Skeletal muscle cell (primary cell): Measurements from ENCODE around the gene UBE2O.

Experiments
- DNase-seq: peaks from one replicate; pipeline ENCODE4 v3.0.0-alpha.2; 2010; ENCODE audit warnings: low read depth
- H3K4me3 ChIP-seq: 2 replicates; pipeline ENCODE4 v1.5.1; 2011; ENCODE audit warnings: low read depth, mild to moderate bottlenecking, control low read depth, low read length, moderate library complexity

UBE2O gene

GRCh38 chr17:76487451-76488192 lies 34.7 kb upstream of the UBE2O start:
- DNase-seq = no peak
- no peak overlapping the region for H3K4me3 ChIP-seq

GRCh38 chr17:76485569-76485968 lies 32.6 kb upstream of the UBE2O start:
- no peak overlapping the region for H3K4me3 ChIP-seq
- no peak for DNase-seq

GRCh38 chr17:76484228-76484725 lies 31.3 kb upstream of the UBE2O start:
- no peak overlapping the region for H3K4me3 ChIP-seq
- no peak for DNase-seq

GRCh38 chr17:76481071-76481655 lies 28.2 kb upstream of the UBE2O start:
- DNase-seq = no peak
- no peak overlapping the region for H3K4me3 ChIP-seq

GRCh38 chr17:76480632-76481031 lies 27.7 kb upstream of the UBE2O start:
- no peak for DNase-seq
- no peak overlapping the region for H3K4me3 ChIP-seq

- no peak overlapping the region for H3K4me3 ChIP-seq
- no peak for DNase-seq
Measured at GRCh38 chr17:76479515-76480060, 26.6 kb upstream of the UBE2O start.

GRCh38 chr17:76478730-76479514 lies 26.0 kb upstream of the UBE2O start:
- H3K4me3 ChIP-seq = no peak overlapping the region
- no peak for DNase-seq

- no peak overlapping the region for H3K4me3 ChIP-seq
- DNase-seq = no peak
Measured at GRCh38 chr17:76478097-76478496, 25.1 kb upstream of the UBE2O start.

GRCh38 chr17:76477576-76477975 lies 24.6 kb upstream of the UBE2O start:
- DNase-seq = no peak
- no peak overlapping the region for H3K4me3 ChIP-seq

- DNase-seq = no peak
- H3K4me3 ChIP-seq = no peak overlapping the region
Measured at GRCh38 chr17:76476736-76477135, 23.8 kb upstream of the UBE2O start.

- DNase-seq = no peak
- no peak overlapping the region for H3K4me3 ChIP-seq
Measured at GRCh38 chr17:76475302-76475701, 22.4 kb upstream of the UBE2O start.

GRCh38 chr17:76474894-76475293 lies 21.9 kb upstream of the UBE2O start:
- DNase-seq = no peak
- no peak overlapping the region for H3K4me3 ChIP-seq

GRCh38 chr17:76474238-76474637 lies 21.3 kb upstream of the UBE2O start:
- DNase-seq = no peak
- no peak overlapping the region for H3K4me3 ChIP-seq

- H3K4me3 ChIP-seq = no peak overlapping the region
- no peak for DNase-seq
Measured at GRCh38 chr17:76473541-76473985, 20.6 kb upstream of the UBE2O start.

- no peak for DNase-seq
- no peak overlapping the region for H3K4me3 ChIP-seq
Measured at GRCh38 chr17:76472726-76473125, 19.8 kb upstream of the UBE2O start.

- no peak for DNase-seq
- no peak overlapping the region for H3K4me3 ChIP-seq
Measured at GRCh38 chr17:76472258-76472645, 19.3 kb upstream of the UBE2O start.

- no peak for DNase-seq
- no peak overlapping the region for H3K4me3 ChIP-seq
Measured at GRCh38 chr17:76471498-76472257, 18.7 kb upstream of the UBE2O start.

- DNase-seq = no peak
- no peak overlapping the region for H3K4me3 ChIP-seq
Measured at GRCh38 chr17:76469991-76470739, 17.2 kb upstream of the UBE2O start.
